Small intestine (tissue), 7 donors: Measurements from ENCODE around the gene RFX4. TPM values are rescaled to one million over a fixed set of nuclear protein-coding genes. Genes with fewer than 3 reads are reported as not detected.
"Not testable (repeated sequence)": the region's sequence is repeated elsewhere in the genome, so short reads cannot be mapped to it uniquely, and the experiment has no call there.

Source experiments
- DNase-seq, 2 donors: peaks; one replicate each; pipeline versions ENCODE4 v3.0.0 to v3.0.0-alpha.2; 2013
- FAIRE-seq: peaks from 2 replicates; lab custom pipeline; 2012; peaks lifted over from hg19 to GRCh38; lab: Jason Lieb, UNC
- H3K27ac ChIP-seq, 3 donors: one replicate each; pipeline ENCODE4 v1.5.1; 2013; ENCODE audit warnings: low read length in 2 of 3, mild to moderate bottlenecking in 2 of 3, control low read depth in 1 of 3, inconsistent platforms in 1 of 3, low read depth in 1 of 3, moderate library complexity in 1 of 3
- H3K27me3 ChIP-seq, 3 donors: one replicate each; pipeline ENCODE4 v1.6.1; 2013; ENCODE audit warnings: low read length in 3 of 3, inconsistent platforms in 1 of 3; ENCODE audit not compliant: control insufficient read depth in 3 of 3, insufficient read depth in 3 of 3
- H3K36me3 ChIP-seq, 3 donors: one replicate each; pipeline ENCODE4 v1.6.1; 2013; ENCODE audit warnings: low read length in 3 of 3, inconsistent platforms in 1 of 3, low read depth in 1 of 3, mild to moderate bottlenecking in 1 of 3, moderate library complexity in 1 of 3; ENCODE audit not compliant: control insufficient read depth in 3 of 3, insufficient read depth in 2 of 3
- H3K4me1 ChIP-seq, 3 donors: one replicate each; pipeline ENCODE4 v1.6.1; 2013; ENCODE audit warnings: low read length in 2 of 3, inconsistent platforms in 1 of 3, low read depth in 1 of 3, mild to moderate bottlenecking in 1 of 3, moderate library complexity in 1 of 3; ENCODE audit not compliant: control insufficient read depth in 3 of 3, insufficient read depth in 2 of 3
- H3K4me3 ChIP-seq, 3 donors: one replicate each; pipeline ENCODE4 v1.5.1; 2013; ENCODE audit warnings: low read length in 3 of 3, control low read depth in 1 of 3, inconsistent platforms in 1 of 3, low read depth in 1 of 3, mild to moderate bottlenecking in 1 of 3, moderate library complexity in 1 of 3
- H3K9me3 ChIP-seq, 2 donors: one replicate each; pipeline ENCODE4 v1.6.1; 2013; ENCODE audit warnings: low read depth in 1 of 2, low read length in 1 of 2; ENCODE audit not compliant: control insufficient read depth in 2 of 2, insufficient read depth in 1 of 2
- WGBS, 3 donors: extraction: QIAGEN DNeasy Blood & Tissue Kit; methylation state at CpG; one replicate each; pipeline ENCODE4 v1.1.7; 2013; 5-methylcytosine and 5-hydroxymethylcytosine counted together
- polyA plus RNA-seq, 4 donors: library from polyadenylated mRNA; stranded (reverse) in 3 of 4; unstranded in 1 of 4; fragments of 200-250 nt in 3 of 4; fragments of 120-200 nt in 1 of 4; gene quantifications; one replicate each; pipeline versions ENCODE4 v1.2.1 to v1.2.3, GENCODE V29; 2013
- donor health status: healthy with polysubstance abuse.
- donor health status: control.
- donor health status: control.
- donor health status: Bipolar disorder and iron deficiency.
- donor health status: healthy.

Gene RFX4
- polyA plus RNA-seq, 4 donors = 0.03 to 0.09 TPM; not detected in 2

GRCh38 chr12:106600503-106600902 is 17.7 kb downstream of the RFX4 start:
- no peaks in the 10 kb centered on the region for H3K9me3 ChIP-seq
- H3K27me3 ChIP-seq = peaks cover 0 to 3% (median 0%) of the 10 kb centered on the region in 3 donors
- no peak overlapping the region for H3K27ac ChIP-seq
- WGBS, 3 donors = 75 to 84% (median 76%) methylated on average over 5 of the region's 5 CpGs
- no peaks in the 10 kb centered on the region for H3K36me3 ChIP-seq
- no peaks in the 10 kb centered on the region for H3K4me1 ChIP-seq
- FAIRE-seq = no peak
- no peak for DNase-seq
- no peak overlapping the region for H3K4me3 ChIP-seq

- H3K9me3 ChIP-seq = no peaks in the 10 kb centered on the region
- no peaks in the 10 kb centered on the region for H3K27me3 ChIP-seq
- H3K36me3 ChIP-seq = no peaks in the 10 kb centered on the region
- WGBS, 3 donors = 78 to 92% (median 88%) methylated on average over 10 of the region's 10 CpGs
- H3K27ac ChIP-seq = no peak overlapping the region
- no peak overlapping the region for H3K4me3 ChIP-seq
- no peaks in the 10 kb centered on the region for H3K4me1 ChIP-seq
- DNase-seq (no peak), FAIRE-seq (no peak)
Measured at GRCh38 chr12:106601031-106601430, 18.2 kb downstream of the RFX4 start.

GRCh38 chr12:106601496-106601895 is 18.7 kb downstream of the RFX4 start:
- Histone ChIP-seq H3K4me3 (no peak overlapping the region), H3K36me3 (no peaks in the 10 kb centered on the region), H3K9me3 (no peaks in the 10 kb centered on the region), H3K4me1 (no peaks in the 10 kb centered on the region), H3K27me3 (no peaks in the 10 kb centered on the region), H3K27ac (no peak overlapping the region)
- 88 to 96% (median 88%) methylated on average over 11 of the region's 11 CpGs for WGBS, 3 donors
- FAIRE-seq (no peak), DNase-seq (no peak)

GRCh38 chr12:106602076-106602475 is 19.3 kb downstream of the RFX4 start:
- H3K27me3 ChIP-seq = no peaks in the 10 kb centered on the region
- DNase-seq (no peak), FAIRE-seq (no peak)
- no peak overlapping the region for H3K27ac ChIP-seq
- H3K4me1 ChIP-seq = no peaks in the 10 kb centered on the region
- H3K9me3 ChIP-seq = no peaks in the 10 kb centered on the region
- WGBS, 3 donors = 85 to 91% (median 90%) methylated on average over 4 of the region's 4 CpGs
- H3K36me3 ChIP-seq = no peaks in the 10 kb centered on the region
- H3K4me3 ChIP-seq = no peak overlapping the region

GRCh38 chr12:106605254-106605653 is 22.4 kb downstream of the RFX4 start:
- H3K9me3 ChIP-seq = no peaks in the 10 kb centered on the region

GRCh38 chr12:106620588-106620987 is 37.8 kb downstream of the RFX4 start:
- 90 to 93% (median 91%) methylated on average over 5 of the region's 5 CpGs for WGBS, 3 donors
- not testable (repeated sequence) for H3K4me3 ChIP-seq, FAIRE-seq

More at GRCh38 chr12:106605254-106605653, 22.4 kb downstream of the RFX4 start:
- no peak overlapping the region for H3K4me3 ChIP-seq
- FAIRE-seq (no peak), DNase-seq (no peak)
- no peak overlapping the region for H3K27ac ChIP-seq
- H3K4me1 ChIP-seq = no peaks in the 10 kb centered on the region
- H3K27me3 ChIP-seq = no peaks in the 10 kb centered on the region
- no peaks in the 10 kb centered on the region for H3K36me3 ChIP-seq
- WGBS, 3 donors = 30 to 71% (median 33%) methylated on average over 2 of the region's 2 CpGs

GRCh38 chr12:106625976-106626375 is 43.2 kb downstream of the RFX4 start:
- Histone ChIP-seq H3K27me3 (no peaks in the 10 kb centered on the region), H3K27ac (no peak overlapping the region), H3K9me3 (peaks cover 0 to 4% of the 10 kb centered on the region in 2 donors), H3K4me3 (no peak overlapping the region), H3K36me3 (no peaks in the 10 kb centered on the region), H3K4me1 (no peaks in the 10 kb centered on the region)
- DNase-seq (no peak), FAIRE-seq (no peak)

More at GRCh38 chr12:106620588-106620987, 37.8 kb downstream of the RFX4 start:
- H3K9me3 ChIP-seq, H3K27me3 ChIP-seq, H3K36me3 ChIP-seq, H3K27ac ChIP-seq, H3K4me1 ChIP-seq, DNase-seq: not testable (repeated sequence)

- WGBS, 3 donors = 69 to 74% (median 71%) methylated on average over 12 of the region's 12 CpGs
- Histone ChIP-seq H3K4me3 (no peak overlapping the region), H3K27ac (no peak overlapping the region)
Measured at GRCh38 chr12:106629797-106630659, 47.2 kb downstream of the RFX4 start.

More at GRCh38 chr12:106629797-106630659, 47.2 kb downstream of the RFX4 start:
- peaks cover 0 to 9% (median 4%) of the 10 kb centered on the region in 3 donors for H3K4me1 ChIP-seq
- no peaks in the 10 kb centered on the region for H3K27me3 ChIP-seq
- DNase-seq (no peak), FAIRE-seq (no peak)
- H3K9me3 ChIP-seq = no peaks in the 10 kb centered on the region
- no peaks in the 10 kb centered on the region for H3K36me3 ChIP-seq
